22Rv1 (cell line): ENCODE results near the gene ICA1.

Experiments used
- CTCF ChIP-seq: fragments of 450-650 bp; IDR thresholded peaks from 2 replicates; pipeline ENCODE4 v1.5.1; 2017; ENCODE audit warnings: mild to moderate bottlenecking
- ZFX ChIP-seq: fragments of 450-650 bp; IDR thresholded peaks from 2 replicates; pipeline ENCODE4 v1.6.1; 2017; ENCODE audit warnings: antibody characterized with exemption, borderline replicate concordance

GRCh38 chr7:8157296-8157695 lies 104.7 kb downstream of the ICA1 start:
- no peak for TF ChIP-seq CTCF
- TF ChIP-seq ZFX = no peak
